Activated CD4-positive, alpha-beta memory T cell treated with anti-CD3 and anti-CD28 coated beads, Interleukin-2, amount 10 ng/mL, durations not matched to agents 7 days and 5 days (primary cell): ENCODE data around the gene NQO2. TPM values are rescaled to one million over a fixed set of nuclear protein-coding genes. Genes with fewer than 3 reads are reported as not detected.
A peak's percentile ranks its signal among the peaks of the same experiment; 100 is the strongest.
"Not testable (repeated sequence)": the region's sequence is repeated elsewhere in the genome, so short reads cannot be mapped to it uniquely, and the experiment has no call there.

Experiments
- CTCF ChIA-PET: fragments of 350-600 bp; sonication (Branson Sonifier 250); formaldehyde crosslinking; loops from one replicate; lab custom pipeline; 2021; ENCODE audit warnings: antibody characterized with exemption, inconsistent platforms; lab: Charles Lee
- POLR2A ChIA-PET: fragments of 350-600 bp; sonication (Branson Sonifier 250); formaldehyde crosslinking; loops from one replicate; lab custom pipeline; 2021; ENCODE audit warnings: antibody characterized with exemption; lab: Charles Lee
- DNase-seq: peaks from one replicate; pipeline ENCODE4 v3.0.0-alpha.2; 2020
- H3K27ac Mint-ChIP-seq: one replicate; pipeline ENCODE4 v1.8.0; 2021; ENCODE audit warnings: mild to moderate bottlenecking, mixed read lengths
- H3K27me3 Mint-ChIP-seq: one replicate; pipeline ENCODE4 v1.8.0; 2021; ENCODE audit warnings: mixed read lengths
- H3K36me3 Mint-ChIP-seq: one replicate; pipeline ENCODE4 v1.8.0; 2021; ENCODE audit warnings: low read depth, mixed read lengths
- H3K4me1 Mint-ChIP-seq: one replicate; pipeline ENCODE4 v1.8.0; 2021; ENCODE audit warnings: mixed read lengths
- H3K4me3 Mint-ChIP-seq: one replicate; pipeline ENCODE4 v1.8.0; 2021; ENCODE audit warnings: mild to moderate bottlenecking, mixed read lengths
- H3K9me3 Mint-ChIP-seq: one replicate; pipeline ENCODE4 v1.8.0; 2021; ENCODE audit warnings: mixed read lengths
- total RNA-seq, 2 experiments: library from RNA; stranded (reverse); gene quantifications; one replicate each; pipeline ENCODE4 v1.2.3, GENCODE V29; 2021

NQO2 gene
- total RNA-seq, 2 experiments from 2014 or later, result 37.7 to 38.4 TPM

DNA sequence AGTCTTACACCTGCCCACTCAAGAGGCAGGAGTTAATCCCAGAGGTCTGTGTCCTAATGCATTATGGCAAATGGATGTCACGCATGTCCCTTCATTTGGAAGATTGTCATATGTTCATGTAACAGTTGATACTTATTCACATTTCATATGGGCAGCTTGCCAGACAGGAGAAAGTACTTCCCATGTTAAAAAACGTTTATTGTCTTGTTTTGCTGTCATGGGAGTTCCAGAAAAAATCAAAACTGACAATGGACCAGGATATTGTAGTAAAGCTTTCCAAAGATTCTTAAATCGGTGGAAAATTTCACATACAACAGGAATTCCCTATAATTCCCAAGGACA lies 55.4 kb downstream of the NQO2 start:
- DNase-seq, H3K27ac Mint-ChIP-seq, H3K9me3 Mint-ChIP-seq, H3K36me3 Mint-ChIP-seq: not testable (repeated sequence)
- ChIA-PET CTCF (interaction anchor here (0.7 to 2.5 kb wide), 2 partner anchors 56 to 208 kb away, joined by 3 to 12 read pairs; partner anchors contain the start of gene NQO2), POLR2A (interaction anchor here (1.7 to 3.1 kb wide), 2 partner anchors 29 to 54 kb away, joined by 4 to 32 read pairs; no protein-coding TSS in a partner anchor)
- Mint-ChIP-seq H3K4me3 (peak overlapping the region; percentile 46), H3K4me1 (peaks cover 47% of the 10 kb centered on the region), H3K27me3 (peaks cover 11% of the 10 kb centered on the region)

DNA sequence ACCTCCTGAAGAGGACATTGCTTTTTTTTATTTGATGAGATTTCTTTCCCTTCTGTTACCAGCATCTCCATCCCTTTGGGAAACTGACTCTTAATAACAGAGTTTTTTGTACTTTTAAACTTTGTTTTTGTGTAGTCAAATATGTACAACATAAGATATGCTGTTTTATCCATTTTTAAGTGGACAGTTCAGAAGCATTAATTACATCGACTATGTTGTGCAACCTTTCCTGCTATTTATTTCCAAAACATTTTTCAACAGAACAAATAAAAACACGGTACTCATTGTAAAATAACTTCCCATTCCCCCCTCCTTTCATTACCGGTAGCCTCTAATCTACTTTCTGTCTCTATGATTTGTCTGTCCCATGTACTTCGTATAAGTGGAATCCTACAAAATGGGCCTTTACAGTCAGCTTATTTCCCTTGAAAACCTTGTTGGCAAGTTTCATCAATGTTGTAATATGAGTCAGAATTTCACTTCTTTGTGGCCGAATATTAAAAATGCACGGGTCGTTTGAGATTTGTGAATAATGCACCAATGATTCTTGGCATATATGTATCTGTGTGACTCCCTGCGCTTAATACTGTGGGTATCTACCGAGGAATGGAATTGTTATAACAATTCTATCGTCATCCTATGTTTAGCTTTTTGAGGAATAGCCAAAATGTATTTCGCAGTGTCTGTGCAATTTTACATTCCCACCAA lies 57.5 kb downstream of the NQO2 start:
- Mint-ChIP-seq H3K36me3 (no peaks in the 10 kb centered on the region), H3K4me3 (no peak overlapping the region), H3K4me1 (peaks cover 53% of the 10 kb centered on the region), H3K27me3 (peaks cover 11% of the 10 kb centered on the region), H3K9me3 (no peaks in the 10 kb centered on the region), H3K27ac (no peak overlapping the region)
- no peak for DNase-seq
- ChIA-PET POLR2A (interaction anchor here (1.0 to 3.6 kb wide), 3 partner anchors 11 to 65 kb away, joined by 3 to 14 read pairs (median 3); partner anchors contain the start of genes NQO2 and RIPK1), CTCF (interaction anchor here (1.4 to 2.8 kb wide), 6 partner anchors 28 to 211 kb away, joined by 4 to 21 read pairs (median 8); partner anchors contain the start of gene NQO2)

DNA sequence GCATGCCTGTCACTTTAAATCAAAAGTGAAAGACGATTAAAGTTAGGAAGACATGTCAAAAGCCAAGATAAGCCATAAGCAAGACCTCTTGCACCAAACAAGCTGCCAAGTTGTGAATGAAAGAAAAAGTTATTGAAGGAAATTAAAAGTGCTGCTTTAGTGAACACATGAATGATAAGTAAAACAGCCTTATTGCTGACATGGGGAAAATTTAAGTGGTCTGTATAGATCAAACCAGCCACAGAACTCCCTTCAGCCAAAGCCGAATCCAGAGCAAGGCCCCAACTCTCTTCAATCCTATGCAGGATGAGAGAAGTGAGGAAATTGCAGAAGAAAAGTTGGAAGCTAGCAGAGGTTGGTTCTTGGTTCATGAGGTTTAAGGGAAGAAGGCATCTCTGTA lies 59.3 kb downstream of the NQO2 start:
- peaks cover 36% of the 10 kb centered on the region for H3K4me1 Mint-ChIP-seq
- H3K27ac Mint-ChIP-seq, result peak overlapping the region; percentile 1
- POLR2A ChIA-PET, result interaction anchor here (1.0 to 3.6 kb wide), 6 partner anchors 9 to 201 kb away, joined by 3 to 25 read pairs (median 6); partner anchors contain the start of genes NQO2 and RIPK1
- H3K4me3 Mint-ChIP-seq, result no peak overlapping the region
- no peaks in the 10 kb centered on the region for H3K36me3 Mint-ChIP-seq
- H3K27me3 Mint-ChIP-seq, result peaks cover 11% of the 10 kb centered on the region
- no peak for DNase-seq
- CTCF ChIA-PET, result interaction anchor here (0.9 to 2.1 kb wide), 5 partner anchors 9 to 68 kb away, joined by 3 to 16 read pairs (median 7); partner anchors contain the start of genes NQO2 and RIPK1
- H3K9me3 Mint-ChIP-seq, result no peaks in the 10 kb centered on the region

DNA sequence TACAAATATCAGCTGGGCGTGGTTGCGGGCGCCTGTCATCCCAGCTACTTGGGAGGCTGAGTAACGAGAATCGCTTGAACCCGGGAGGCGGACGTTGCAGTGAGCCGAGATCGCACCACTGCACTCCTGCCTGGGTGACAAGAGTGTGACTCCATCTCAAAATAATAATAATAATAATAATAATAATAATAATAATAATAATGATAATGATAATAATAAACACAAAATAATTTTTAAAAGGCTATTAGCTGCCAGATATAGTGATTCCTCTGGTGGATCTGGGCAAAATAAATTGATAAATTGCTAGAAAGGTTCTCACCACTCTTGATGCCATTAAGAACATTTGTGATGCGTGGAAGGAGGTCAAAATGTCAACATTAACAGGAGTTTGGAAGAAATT lies 60.4 kb downstream of the NQO2 start:
- not testable (repeated sequence) for H3K27ac Mint-ChIP-seq, H3K36me3 Mint-ChIP-seq

DNA sequence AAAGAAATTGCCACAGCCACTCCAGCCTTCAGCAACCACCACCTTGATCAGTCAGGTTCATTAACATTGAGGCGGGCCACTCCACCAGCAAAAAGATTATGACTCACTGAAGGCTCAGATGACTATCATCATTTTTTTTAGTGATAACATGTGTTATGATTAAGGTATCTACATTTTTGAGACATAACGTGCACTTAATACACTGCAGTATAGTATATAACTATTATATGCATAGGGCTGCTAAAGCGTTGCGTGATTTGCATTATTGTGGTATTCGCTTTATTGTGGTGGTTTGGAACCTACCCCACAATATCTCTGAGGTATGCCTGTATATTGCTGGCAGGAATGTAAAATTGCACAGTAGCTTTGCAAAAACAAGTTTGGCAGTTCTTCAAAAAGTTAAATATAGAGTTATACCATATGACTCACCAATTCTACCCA lies 61.8 kb downstream of the NQO2 start:
- Mint-ChIP-seq H3K36me3 (peaks cover 6% of the 10 kb centered on the region), H3K27me3 (peaks cover 8% of the 10 kb centered on the region), H3K9me3 (no peaks in the 10 kb centered on the region), H3K27ac (no peak overlapping the region), H3K4me1 (peaks cover 42% of the 10 kb centered on the region), H3K4me3 (no peak overlapping the region)
- ChIA-PET POLR2A (interaction anchor here (0.9 to 2.4 kb wide), 3 partner anchors 8 to 72 kb away, joined by 3 to 10 read pairs (median 3); no protein-coding TSS in a partner anchor), CTCF (interaction anchor here (1.0 kb wide), 2 partner anchors 62 to 64 kb away, joined by 3 to 4 read pairs; partner anchors contain the start of gene NQO2)
- DNase-seq, result no peak

More for the DNA sequence above, 60.4 kb downstream of the NQO2 start:
- not testable (repeated sequence) for H3K9me3 Mint-ChIP-seq, H3K27me3 Mint-ChIP-seq, H3K4me3 Mint-ChIP-seq, DNase-seq
- POLR2A ChIA-PET, result interaction anchor here (1.9 to 3.6 kb wide), 2 partner anchors 8 to 61 kb away, joined by 8 to 14 read pairs; partner anchors contain the start of genes NQO2 and RIPK1
- H3K4me1 Mint-ChIP-seq, result peaks cover 36% of the 10 kb centered on the region
- CTCF ChIA-PET, result interaction anchor here (1.7 to 2.1 kb wide), 3 partner anchors 8 to 61 kb away, joined by 7 to 16 read pairs (median 10); partner anchors contain the start of genes NQO2 and RIPK1

DNA sequence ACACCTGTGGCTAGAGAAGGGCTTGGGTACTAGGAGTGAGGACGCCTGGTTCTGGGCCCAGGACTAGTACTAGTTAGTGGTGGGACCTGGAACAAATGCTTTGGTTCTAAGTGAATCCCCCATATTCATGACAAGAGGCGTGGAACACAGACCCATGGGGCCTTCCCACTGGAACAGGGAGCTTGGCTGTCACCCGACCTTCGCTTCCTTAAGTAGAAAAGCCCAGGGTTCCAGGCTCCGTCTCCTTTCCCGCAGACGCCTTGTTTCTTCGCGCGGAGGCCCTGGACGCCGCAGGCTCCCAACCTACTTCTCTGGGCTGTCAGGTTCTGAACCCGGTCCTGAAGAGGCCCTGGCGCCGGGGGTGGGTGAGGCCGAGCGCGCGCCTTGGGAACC lies 63.6 kb downstream of the NQO2 start:
- Mint-ChIP-seq H3K27ac (peak overlapping the region; percentile 70), H3K4me1 (peaks cover 58% of the 10 kb centered on the region), H3K36me3 (peaks cover 12% of the 10 kb centered on the region), H3K4me3 (peak overlapping the region; percentile 89)
- POLR2A ChIA-PET, result interaction anchor here (0.8 to 2.4 kb wide), 21 partner anchors 10 to 298 kb away, joined by 3 to 22 read pairs (median 5); partner anchors contain the start of genes NQO2, SERPINB1 and WRNIP1
- DNase-seq, H3K27me3 Mint-ChIP-seq, H3K9me3 Mint-ChIP-seq: not testable (repeated sequence)
- CTCF ChIA-PET, result interaction anchor here (0.6 to 1.0 kb wide), 7 partner anchors 10 to 217 kb away, joined by 3 to 11 read pairs (median 4); partner anchors contain the start of gene TUBB2A

DNA sequence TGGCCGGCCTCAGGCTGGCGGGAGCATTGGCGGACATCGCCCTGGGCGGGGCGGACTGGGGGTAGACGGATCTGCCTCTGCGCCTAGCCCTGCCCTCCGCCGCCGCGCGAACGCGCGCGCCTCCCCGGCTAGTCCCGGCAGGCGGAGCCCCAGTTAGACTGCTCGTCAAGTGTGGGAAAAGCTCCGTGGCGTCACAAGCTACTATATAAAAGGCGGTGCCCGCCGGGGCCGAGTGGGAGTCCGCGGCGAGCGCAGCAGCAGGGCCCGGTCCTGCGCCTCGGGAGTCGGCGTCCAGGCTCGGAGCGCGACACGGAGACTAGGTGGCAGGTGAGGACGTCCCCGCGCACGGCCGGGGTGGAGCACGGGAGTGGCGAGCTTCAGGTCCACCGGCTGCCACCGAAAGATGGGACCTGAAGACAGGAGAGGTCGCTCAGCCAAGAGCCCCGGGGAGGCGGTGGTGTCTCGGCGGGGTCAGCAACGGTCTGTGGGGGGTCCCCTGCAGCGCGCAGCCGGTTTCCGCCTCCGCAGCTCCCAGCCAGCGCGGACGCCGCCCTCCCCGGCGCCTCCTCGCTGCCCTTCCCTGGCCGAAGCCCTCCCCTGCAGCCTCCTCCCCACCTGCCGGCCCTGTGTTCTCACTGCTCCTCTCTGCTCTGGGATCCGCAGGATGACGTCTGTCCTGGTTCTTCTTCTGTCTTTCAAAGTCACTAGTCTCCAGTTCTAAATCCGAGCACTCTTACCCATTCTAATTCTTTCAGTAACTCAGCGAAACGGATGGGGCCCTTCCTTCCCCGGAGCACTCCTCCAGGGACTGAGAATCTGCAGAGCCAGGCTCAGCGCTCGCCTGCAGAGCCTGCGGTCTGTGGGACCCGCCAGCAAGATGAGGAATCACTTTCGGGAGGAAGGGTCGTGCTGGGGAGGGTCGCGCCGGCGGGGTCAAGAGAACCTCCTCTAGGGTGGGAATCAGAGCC lies 64.3 kb downstream of the NQO2 start:
- H3K36me3 Mint-ChIP-seq, result peaks cover 14% of the 10 kb centered on the region
- H3K4me3 Mint-ChIP-seq, result peak overlapping the region; percentile 89
- H3K27ac Mint-ChIP-seq, result peak overlapping the region; percentile 82
- DNase-seq, result peak; percentile 94
- no peaks in the 10 kb centered on the region for H3K9me3 Mint-ChIP-seq
- no peaks in the 10 kb centered on the region for H3K27me3 Mint-ChIP-seq
- ChIA-PET POLR2A (interaction anchor here (0.6 to 1.3 kb wide), 21 partner anchors 11 to 299 kb away, joined by 3 to 22 read pairs (median 4); partner anchors contain the start of genes NQO2, SERPINB1 and WRNIP1), CTCF (interaction anchor here (0.6 to 1.0 kb wide), 7 partner anchors 10 to 218 kb away, joined by 3 to 11 read pairs (median 4); partner anchors contain the start of gene TUBB2A)
- peaks cover 53% of the 10 kb centered on the region for H3K4me1 Mint-ChIP-seq

DNA sequence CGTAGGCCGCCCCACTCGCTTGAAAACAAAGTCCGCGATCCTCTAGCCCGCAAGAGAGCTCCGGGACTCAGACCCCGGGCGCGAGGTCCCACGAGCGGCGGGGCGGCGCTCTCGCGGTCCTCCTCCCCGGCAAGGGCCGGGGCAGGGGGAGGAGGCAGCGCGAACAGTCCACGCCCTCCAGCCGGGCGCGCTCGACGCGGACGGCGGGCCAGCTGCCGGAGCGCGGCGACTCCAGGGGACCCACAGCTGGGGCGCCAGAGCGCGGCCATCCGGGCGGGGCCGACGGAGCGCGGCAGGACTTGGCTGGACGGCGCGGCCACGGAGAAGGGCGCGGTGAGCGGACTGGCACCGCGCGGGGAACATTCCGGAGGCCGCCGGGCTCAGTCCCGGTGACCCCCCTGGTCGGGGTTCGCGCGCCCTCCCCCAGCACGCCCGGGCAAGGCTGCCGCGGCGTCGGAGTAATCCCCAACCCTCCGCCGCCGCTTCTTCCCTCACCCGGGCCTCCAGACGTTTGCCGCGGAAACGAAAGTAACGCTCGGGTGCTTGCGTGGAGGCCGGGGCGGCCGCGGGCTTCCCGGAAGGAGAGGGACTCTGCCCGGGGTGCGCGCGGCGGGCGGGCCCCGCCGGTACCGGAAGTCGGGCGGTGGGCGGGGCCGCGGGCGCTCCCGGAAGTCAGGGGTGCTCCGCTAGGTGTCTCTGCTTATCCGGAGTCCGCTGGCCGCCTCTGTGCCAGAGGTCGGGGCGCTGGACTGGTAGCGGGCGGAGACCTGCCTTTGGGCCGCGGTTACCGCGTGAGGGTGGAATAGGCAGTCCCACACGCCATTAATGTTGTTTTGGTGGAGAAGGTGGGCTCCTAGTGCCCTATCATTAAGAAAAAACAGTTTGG lies 68.9 kb downstream of the NQO2 start, which contains the start of gene RIPK1:
RIPK1 (plus strand) TSS at position 166 of the 886 bp plus-strand sequence. CDS start 8,330 bp downstream, outside the sequence.
- ChIA-PET CTCF (interaction anchor here (0.8 to 3.7 kb wide), 8 partner anchors 9 to 952 kb away, joined by 3 to 19 read pairs (median 6); partner anchors contain the start of genes NQO2 and PSMG4), POLR2A (interaction anchor here (0.9 to 4.8 kb wide), 18 partner anchors 10 to 953 kb away, joined by 3 to 51 read pairs (median 5); partner anchors contain the start of genes BPHL, NQO2 and SERPINB1)
- H3K4me1 Mint-ChIP-seq, result peaks cover 76% of the 10 kb centered on the region
- no peaks in the 10 kb centered on the region for H3K9me3 Mint-ChIP-seq
- DNase-seq, result peak; percentile 95
- H3K4me3 Mint-ChIP-seq, result peak within 1 kb of the TSS; percentile 98
- peaks cover 36% of the 10 kb centered on the region for H3K36me3 Mint-ChIP-seq
- peak within 1 kb of the TSS; percentile 99 for H3K27ac Mint-ChIP-seq
- no peaks in the 10 kb centered on the region for H3K27me3 Mint-ChIP-seq

Other genes with a start within 250 kb of the NQO2 start
- under 1 TPM; 0.15 to 0.28 TPM for gene MYLK4, start 249.0 kb upstream of the NQO2 start, total RNA-seq
- 10 to 100 TPM; 39.6 to 42.1 TPM for gene WRNIP1, start 234.5 kb upstream of the NQO2 start, total RNA-seq
- gene SERPINB1, start 158.0 kb upstream of the NQO2 start, total RNA-seq, result 10 to 100 TPM; 85.0 to 86.5 TPM
- 10 to 100 TPM; 50.0 to 51.3 TPM for gene SERPINB9, start 96.6 kb upstream of the NQO2 start, total RNA-seq
- 10 to 100 TPM; 19.8 to 20.1 TPM for gene SERPINB6, start 28.3 kb upstream of the NQO2 start, total RNA-seq
- gene RIPK1, start 68.6 kb downstream of the NQO2 start, total RNA-seq, result 10 to 100 TPM; 33.1 to 33.3 TPM
- 1 to 10 TPM; 7.3 to 9.2 TPM for gene BPHL, start 118.8 kb downstream of the NQO2 start, total RNA-seq
- gene TUBB2A, start 157.7 kb downstream of the NQO2 start, total RNA-seq, result 1 to 10 TPM; 2.5 to 3.6 TPM
- gene TUBB2B, start 227.8 kb downstream of the NQO2 start, total RNA-seq, result not detected